Islet precursor cell (in vitro differentiated cells): ENCODE measurements around the gene NAAA.
"Not testable (repeated sequence)": the region's sequence is repeated elsewhere in the genome, so short reads cannot be mapped to it uniquely, and the experiment has no call there.

Source experiments
- DNase-seq: peaks from one replicate; pipeline ENCODE4 v3.0.0-alpha.2; 2018

NAAA gene

GRCh38 chr4:75940692-75941253, at the start of gene NAAA:
TSS of gene NAAA (minus strand) at chr4:75941013. CDS start at chr4:75940949, 64 bp downstream.
- peak; percentile 87 for DNase-seq

DNA sequence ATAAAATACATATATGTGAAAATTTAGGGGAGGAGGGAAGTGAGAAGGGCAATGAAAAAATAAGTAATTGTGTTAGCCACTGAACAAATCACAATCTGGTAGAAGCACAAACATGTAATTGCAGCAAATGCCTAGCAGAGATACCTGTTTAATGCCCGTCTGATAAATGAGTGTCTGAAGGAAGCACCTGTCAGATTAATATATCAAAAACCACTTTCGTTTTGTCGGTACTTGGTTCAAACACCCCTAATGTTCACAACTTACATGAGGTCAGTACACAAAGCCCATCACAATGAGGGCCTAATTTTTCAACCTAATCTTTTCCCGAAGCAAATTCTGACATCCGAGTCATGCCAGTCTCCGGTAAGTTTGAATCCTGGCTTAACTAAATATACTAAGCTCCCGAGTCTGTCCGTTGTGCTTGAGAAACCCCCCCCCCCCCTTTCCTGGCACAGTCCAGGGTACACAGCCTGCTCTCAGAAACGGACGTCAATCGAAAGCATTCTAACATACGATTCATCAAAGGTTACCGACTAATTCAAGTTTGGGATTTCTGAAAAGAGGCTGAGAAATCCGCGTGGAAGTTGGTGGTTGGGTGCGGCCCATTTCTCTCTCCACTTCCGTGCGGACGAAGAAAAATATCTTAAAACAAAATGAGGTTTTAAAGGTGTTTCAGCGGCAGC, 49.2 kb upstream of the NAAA start:
- no peak for DNase-seq

GRCh38 chr4:75985116-75985515, 44.3 kb upstream of the NAAA start:
- no peak for DNase-seq

DNA sequence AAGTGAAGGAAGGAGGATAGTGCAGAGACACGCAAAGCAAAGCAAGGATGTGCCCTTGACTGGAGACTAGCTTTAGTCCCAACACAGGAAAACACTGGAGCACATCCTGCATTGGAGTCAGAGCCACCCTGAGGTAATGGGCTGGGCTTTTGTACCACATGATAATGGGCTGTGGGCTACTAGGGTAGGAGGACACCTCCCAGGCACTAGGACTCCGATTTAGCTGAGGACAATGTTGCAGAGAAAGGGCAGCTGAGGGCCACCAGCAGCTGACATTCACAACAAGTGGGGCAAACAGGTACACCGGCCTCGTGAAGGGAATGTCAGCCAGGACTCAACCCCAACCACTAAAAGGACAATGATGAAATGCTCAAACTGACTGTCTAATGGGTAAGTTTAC, 39.8 kb upstream of the NAAA start:
- no peak for DNase-seq

DNA sequence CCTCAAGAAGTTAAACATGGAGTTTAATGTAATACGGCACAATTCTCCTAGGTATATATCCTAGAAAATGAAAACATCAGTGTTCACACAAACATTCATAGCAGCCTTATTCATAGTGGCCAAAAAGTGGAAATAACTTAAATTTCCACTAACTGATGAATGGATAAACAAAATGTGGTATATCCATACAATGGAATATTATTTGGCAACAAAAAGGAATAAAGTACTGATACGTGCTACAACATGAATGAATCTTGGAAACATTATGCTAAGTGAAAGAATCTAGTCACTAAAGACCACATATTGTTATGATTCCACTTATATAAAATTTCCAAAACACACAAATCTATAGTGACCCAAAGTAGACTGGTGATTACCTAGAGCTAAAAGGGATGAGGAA, 35.4 kb upstream of the NAAA start:
- no peak for DNase-seq

- DNase-seq = no peak
These were observed 33.0 kb upstream of the NAAA start for GRCh38 chr4:75973766-75974165.

DNA sequence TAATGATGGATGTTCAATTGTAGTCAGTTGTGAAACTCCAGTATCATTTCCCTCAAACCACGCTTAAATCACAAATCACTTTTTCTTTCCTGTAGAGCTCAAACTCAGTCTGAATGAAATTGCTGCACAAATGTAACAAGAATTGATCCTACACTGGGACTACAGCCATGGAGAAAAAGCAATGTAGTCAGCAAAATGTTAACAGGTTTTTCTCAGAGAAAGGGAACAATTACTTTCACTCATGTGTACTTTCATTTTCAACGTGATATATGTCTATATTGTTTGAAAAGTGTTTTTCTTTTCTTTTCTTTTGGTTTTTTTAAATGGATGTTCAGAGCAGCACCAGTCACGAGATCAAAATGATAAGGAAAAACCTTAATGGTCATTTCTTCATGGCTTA, 27.3 kb upstream of the NAAA start:
- no peak for DNase-seq

GRCh38 chr4:75963558-75963957, 22.7 kb upstream of the NAAA start:
- DNase-seq = no peak

- DNase-seq = not testable (repeated sequence)
These were observed 21.3 kb upstream of the NAAA start for GRCh38 chr4:75962072-75962471.

DNA sequence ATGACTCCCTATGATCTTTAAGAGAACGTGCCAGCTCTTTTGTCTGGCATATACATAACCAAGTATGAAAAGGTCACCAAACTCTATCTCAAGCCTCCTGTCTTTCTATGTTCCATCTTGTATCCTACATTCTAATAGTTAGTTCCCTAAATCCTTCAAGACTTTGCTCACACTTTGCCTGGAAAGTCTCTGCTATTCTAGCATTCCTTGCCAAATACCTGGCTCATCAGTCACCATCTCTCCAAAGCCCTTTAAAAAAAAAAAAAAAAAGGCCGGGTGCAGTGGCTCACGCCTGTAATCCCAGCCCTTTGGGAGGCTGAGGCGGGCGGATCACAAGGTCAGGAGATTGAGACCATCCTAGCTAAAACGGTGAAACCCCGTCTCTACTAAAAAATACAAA, 17.7 kb upstream of the NAAA start:
- not testable (repeated sequence) for DNase-seq

DNA sequence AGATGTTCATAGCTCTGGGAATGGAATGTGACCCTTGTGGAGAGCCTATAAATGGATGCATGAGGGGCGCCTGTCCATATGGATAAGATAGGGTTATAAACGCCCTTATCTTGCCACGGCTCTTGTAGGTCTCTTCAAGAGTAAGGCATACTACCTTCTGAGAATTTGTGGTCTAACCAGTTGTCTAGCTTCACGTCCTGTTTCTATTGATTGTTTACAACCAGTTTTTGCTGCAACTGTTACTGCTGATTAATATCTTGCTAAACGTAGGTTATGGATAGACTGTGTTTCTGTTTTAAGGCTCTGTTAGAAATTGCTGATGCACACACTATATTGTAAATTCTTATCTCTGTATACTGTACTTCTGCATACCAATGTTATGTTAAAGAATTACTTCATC, 14.0 kb upstream of the NAAA start:
- DNase-seq = not testable (repeated sequence)

- DNase-seq = no peak
These were observed 12.7 kb upstream of the NAAA start for GRCh38 chr4:75953509-75953908.

GRCh38 chr4:75950213-75950815, 9.5 kb upstream of the NAAA start:
- DNase-seq = no peak

DNA sequence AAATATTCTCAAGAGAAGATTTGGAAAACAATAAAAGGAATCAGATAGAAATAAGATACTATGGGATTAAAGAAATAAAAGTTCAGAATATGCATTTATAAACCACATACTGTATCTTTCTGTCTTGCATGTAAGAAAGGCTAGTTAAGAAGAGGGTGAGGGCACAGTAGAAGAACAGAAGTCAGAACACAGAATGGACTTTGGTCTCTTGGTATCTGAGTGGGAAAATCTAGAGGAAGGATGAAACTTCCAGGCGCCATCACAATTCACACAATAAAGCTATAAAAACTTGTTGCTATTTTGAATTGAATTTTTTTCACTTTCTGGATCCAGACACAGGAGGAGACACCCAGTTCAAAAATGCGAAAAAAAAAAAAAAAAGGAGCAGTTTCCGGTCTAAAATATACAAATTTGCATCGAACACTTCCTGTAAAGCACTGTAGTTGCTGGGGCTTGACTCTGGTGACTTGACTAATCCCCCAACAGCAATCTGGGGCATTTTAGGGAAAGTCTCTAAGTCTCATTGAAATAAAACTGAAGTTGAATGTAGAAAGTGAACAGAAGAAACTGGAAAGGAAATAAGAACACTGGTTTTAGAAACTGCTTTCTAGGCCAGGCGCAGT, 8.1 kb upstream of the NAAA start:
- DNase-seq = no peak

- DNase-seq = peak; percentile 76
These were observed 722 bp downstream of the NAAA start for GRCh38 chr4:75939890-75940691.

DNA sequence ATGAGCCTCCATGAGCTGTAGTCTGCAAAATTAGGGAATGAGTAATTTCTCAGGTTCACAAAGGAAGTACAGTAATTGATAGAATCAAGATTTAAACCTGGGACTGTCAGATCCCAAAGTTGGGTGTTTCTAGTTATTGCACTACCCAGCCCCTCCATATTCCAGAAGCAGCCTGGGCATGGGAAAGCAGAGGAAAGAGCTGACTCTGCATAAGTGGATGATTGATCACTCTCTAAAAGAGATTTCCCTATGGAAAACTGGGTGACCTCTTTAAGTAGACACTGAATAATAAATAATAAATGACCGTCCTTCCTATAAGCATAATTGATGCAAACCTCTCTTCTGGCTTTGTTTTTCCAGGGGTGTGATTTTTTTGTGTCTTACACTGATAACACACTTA, 5.2 kb downstream of the NAAA start:
- no peak for DNase-seq

DNA sequence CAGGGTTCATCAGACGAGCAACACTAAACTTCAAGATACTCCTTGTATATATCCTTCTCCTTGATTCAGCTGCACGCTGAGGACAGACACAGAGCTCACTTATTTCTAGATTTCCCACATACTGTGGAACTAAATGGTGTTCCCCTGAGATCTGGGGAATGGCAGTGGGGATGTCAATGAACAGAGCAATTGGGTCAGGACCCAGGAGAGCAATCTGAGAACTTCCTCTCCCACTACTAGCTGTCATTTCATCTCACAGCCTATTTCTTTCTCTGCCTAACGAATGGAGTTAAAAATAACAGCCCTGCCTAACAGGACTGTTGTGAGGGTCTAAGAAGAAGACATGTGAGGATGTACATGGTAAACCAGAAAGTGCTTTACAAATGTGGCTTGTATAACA, 10.7 kb downstream of the NAAA start:
- DNase-seq = no peak

- not testable (repeated sequence) for DNase-seq
These were observed 15.9 kb downstream of the NAAA start for GRCh38 chr4:75924916-75925315.

- no peak for DNase-seq
These were observed 16.4 kb downstream of the NAAA start for GRCh38 chr4:75924309-75924827.

DNA sequence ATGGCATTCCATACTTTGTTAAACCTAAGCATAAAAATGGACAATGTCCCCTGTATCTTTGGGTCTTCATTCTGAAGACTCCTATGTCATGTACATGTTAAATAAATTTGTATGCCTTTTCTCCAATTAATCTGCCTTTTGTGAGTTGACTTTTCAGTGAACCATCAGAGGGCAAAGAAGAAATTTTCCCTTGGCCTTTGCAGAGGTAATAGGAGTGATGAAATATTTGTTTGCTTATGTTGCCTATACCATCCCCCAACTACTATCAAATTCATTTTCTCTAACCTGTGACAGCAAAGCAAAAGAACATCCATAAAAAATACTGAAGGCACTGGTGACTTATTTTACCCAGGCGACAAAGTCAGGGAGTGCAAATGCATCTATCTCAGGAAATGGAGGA, 18.2 kb downstream of the NAAA start:
- no peak for DNase-seq

DNA sequence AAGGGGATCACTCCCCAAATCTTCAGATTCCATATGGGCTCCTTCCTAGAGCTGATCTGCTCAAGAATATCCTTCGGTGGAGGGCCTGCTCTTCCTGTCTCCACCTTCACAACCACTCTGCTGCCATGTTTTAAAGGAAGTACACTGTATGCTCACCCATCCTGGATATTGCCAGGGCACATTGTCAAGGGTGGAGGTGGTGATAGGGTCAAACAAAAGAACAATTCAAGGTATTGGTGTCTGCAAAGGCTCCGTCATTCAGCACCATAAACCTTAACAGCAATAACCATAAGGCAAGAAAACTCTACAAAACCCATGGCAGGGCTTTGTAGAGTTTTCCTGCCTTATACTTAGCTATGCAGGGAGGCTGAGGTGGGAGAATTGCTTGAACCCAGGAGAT, 18.9 kb downstream of the NAAA start:
- DNase-seq = no peak

GRCh38 chr4:75920327-75920726, 20.5 kb downstream of the NAAA start:
- DNase-seq = no peak

DNA sequence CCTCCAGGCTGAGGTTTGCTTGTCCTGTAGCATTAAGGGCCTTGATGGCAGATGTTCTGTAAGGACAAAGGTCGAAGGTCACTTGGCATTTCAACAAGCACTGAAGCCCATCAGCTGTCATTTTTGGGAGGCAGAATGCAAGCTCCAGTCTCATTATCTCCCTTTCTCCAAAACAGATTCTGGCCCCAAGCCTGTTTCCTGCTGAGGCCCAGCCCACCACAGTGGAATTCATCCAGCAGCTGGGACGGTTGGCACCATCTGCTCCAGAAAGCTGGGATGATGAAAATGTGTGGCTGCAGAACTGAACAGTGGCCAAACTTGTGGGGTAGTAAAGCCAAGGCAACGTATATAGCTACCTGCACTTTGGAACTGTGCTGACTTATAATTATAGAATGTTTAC, 20.9 kb downstream of the NAAA start:
- no peak for DNase-seq
